Measurements from ENCODE around the gene ROBO2. TPM values are rescaled to one million over a fixed set of nuclear protein-coding genes. Genes with fewer than 3 reads are reported as not detected.

ROBO2 gene
- total RNA-seq, 6 donors from 2014 or later = 12.0 to 29.1 (median 14.0) TPM

DNA sequence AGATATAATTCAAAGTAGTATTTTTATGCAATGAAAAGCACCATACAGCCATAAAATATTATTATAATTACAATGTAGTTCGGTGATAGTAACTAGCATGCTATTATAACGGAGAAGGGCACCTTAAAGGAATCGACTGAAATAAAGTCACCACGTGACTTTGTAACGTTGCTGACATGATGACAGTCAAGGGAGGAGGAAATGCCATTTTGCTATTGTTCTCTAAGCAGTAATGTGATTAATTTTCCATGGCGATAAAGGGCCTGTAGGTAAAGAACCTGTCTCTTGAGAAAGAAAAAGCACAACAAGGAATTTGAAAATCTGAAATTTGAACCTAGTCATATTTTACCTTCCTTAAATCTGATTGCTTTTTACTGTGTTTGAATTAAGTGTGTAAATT, 526.2 kb downstream of the ROBO2 start:
- no peak overlapping the region for H3K4me3 ChIP-seq
- H3K27ac ChIP-seq = no peak overlapping the region
- no peak for DNase-seq
- no peaks in the 10 kb centered on the region for H3K4me1 ChIP-seq
- no peak for ATAC-seq (ENCODE audit: low FRiP score in 2 of 2)
- H3K9me3 ChIP-seq = no peaks in the 10 kb centered on the region
- H3K36me3 ChIP-seq = no peaks in the 10 kb centered on the region
- TF ChIP-seq EP300 (IDR thresholded peaks at IDR 0.05) (no peak), POLR2AphosphoS5 (IDR thresholded peaks at IDR 0.05) (no peak), POLR2A (IDR thresholded peaks at IDR 0.05) (no peak)
- no peaks in the 10 kb centered on the region for H3K27me3 ChIP-seq
- WGBS, 2 donors = 67 to 80% methylated on average over 6 of the region's 6 CpGs

DNA sequence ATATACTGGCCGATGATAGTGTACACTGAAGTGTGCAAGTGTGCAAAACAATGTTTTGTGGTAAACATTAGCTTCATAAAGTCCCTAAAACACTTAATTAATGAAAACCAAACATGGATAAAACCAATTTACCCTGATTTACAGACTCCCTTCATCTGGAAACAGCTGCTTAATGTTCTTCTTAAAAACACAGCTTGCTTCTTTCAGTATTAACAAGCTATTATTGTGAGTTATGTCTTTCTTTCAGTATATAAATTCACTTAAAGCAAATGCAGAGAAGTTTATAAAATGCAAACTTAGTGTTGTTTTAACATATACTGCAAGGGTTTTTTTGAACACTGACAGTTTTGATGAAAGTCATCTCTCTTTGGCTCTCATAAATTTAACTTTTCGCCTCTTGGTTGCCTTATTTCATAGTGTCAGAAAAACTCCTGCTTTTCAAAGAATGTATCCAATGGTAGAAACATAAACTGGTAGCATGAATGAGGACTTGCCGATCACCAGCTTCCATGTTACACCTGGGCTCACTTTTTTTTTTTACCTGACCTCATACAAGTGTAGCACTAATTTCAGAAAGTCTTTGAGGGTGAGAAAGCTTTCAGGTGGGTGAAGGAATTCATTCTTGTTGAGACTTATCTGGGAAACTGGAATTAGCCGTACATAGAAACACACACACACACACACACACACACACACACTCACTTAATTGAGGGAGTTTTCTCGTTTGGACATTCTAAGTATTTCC, 532.2 kb downstream of the ROBO2 start:
- WGBS, 2 donors = 68 to 73% methylated on average over 5 of the region's 5 CpGs
- DNase-seq = no peak
- TF ChIP-seq POLR2A (IDR thresholded peaks at IDR 0.05) (no peak), EP300 (IDR thresholded peaks at IDR 0.05) (no peak), POLR2AphosphoS5 (IDR thresholded peaks at IDR 0.05) (no peak)
- TF ChIP-seq, protein P1, sequence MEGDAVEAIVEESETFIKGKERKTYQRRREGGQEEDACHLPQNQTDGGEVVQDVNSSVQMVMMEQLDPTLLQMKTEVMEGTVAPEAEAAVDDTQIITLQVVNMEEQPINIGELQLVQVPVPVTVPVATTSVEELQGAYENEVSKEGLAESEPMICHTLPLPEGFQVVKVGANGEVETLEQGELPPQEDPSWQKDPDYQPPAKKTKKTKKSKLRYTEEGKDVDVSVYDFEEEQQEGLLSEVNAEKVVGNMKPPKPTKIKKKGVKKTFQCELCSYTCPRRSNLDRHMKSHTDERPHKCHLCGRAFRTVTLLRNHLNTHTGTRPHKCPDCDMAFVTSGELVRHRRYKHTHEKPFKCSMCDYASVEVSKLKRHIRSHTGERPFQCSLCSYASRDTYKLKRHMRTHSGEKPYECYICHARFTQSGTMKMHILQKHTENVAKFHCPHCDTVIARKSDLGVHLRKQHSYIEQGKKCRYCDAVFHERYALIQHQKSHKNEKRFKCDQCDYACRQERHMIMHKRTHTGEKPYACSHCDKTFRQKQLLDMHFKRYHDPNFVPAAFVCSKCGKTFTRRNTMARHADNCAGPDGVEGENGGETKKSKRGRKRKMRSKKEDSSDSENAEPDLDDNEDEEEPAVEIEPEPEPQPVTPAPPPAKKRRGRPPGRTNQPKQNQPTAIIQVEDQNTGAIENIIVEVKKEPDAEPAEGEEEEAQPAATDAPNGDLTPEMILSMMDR (IDR thresholded peaks at IDR 0.05) = no peak
- H3K9me3 ChIP-seq = no peaks in the 10 kb centered on the region
- H3K4me3 ChIP-seq = no peak overlapping the region
- H3K27me3 ChIP-seq = no peaks in the 10 kb centered on the region
- H3K27ac ChIP-seq = no peak overlapping the region
- H3K4me1 ChIP-seq = no peaks in the 10 kb centered on the region
- ATAC-seq (ENCODE audit: low FRiP score in 2 of 2) = no peak
- H3K36me3 ChIP-seq = no peaks in the 10 kb centered on the region

DNA sequence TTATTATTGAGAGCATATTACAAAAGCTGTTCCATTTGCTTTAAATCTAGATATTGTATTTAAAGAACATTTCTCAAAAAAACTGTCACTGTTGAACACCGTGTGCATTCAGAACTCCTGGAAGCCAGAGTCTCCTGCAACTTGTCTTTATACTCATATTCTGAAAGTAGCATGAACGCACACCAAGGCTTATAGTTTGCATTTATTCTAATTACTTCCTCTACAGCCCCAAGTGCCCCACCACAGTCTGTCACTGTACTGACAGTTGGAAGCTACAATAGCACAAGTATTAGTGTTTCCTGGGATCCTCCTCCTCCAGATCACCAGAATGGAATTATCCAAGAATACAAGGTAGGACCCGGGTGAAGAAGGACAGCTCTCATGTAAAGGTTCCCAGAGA, 537.4 kb downstream of the ROBO2 start:
- no peak for TF ChIP-seq EP300 (IDR thresholded peaks at IDR 0.05)
- TF ChIP-seq, protein P1 (IDR thresholded peaks at IDR 0.05) = no peak
- no peak for TF ChIP-seq POLR2AphosphoS5 (IDR thresholded peaks at IDR 0.05)
- TF ChIP-seq POLR2A (IDR thresholded peaks at IDR 0.05) = no peak
- Histone ChIP-seq H3K36me3 (no peaks in the 10 kb centered on the region), H3K4me3 (no peak overlapping the region), H3K27ac (no peak overlapping the region), H3K4me1 (no peaks in the 10 kb centered on the region), H3K9me3 (no peaks in the 10 kb centered on the region), H3K27me3 (no peaks in the 10 kb centered on the region)
- WGBS, 2 donors = 57 to 64% methylated on average over 3 of the region's 3 CpGs
- no peak for DNase-seq
- ATAC-seq (ENCODE audit: low FRiP score in 2 of 2) = no peak

DNA sequence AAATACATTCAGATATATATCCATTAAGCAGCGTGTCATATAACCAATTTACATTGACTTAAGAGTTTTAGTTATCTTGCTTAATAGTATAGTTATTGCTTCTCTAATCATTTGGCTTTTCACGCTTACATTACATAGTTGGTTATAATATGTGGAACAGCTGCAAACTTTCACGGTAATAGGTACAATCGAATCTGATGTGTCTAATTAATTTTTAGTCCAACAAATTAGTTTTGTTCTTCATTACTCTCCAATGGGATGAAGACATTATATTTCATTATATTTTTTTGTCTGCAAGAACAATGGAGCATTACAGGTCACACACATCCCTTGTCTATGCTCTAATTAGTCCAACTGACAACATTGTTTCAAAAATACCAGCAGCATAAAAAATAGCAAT, 546.3 kb downstream of the ROBO2 start:
- Histone ChIP-seq H3K36me3 (no peaks in the 10 kb centered on the region), H3K9me3 (no peaks in the 10 kb centered on the region), H3K27me3 (no peaks in the 10 kb centered on the region), H3K4me3 (no peak overlapping the region), H3K27ac (no peak overlapping the region), H3K4me1 (no peaks in the 10 kb centered on the region)
- no peak for ATAC-seq (ENCODE audit: low FRiP score in 2 of 2)
- no peak for DNase-seq
- TF ChIP-seq EP300 (IDR thresholded peaks at IDR 0.05) (no peak), POLR2A (IDR thresholded peaks at IDR 0.05) (no peak), POLR2AphosphoS5 (IDR thresholded peaks at IDR 0.05) (no peak)
- TF ChIP-seq, protein P1 (IDR thresholded peaks at IDR 0.05) = no peak
- 91 to 94% methylated on average over 4 of the region's 4 CpGs for WGBS, 2 donors

DNA sequence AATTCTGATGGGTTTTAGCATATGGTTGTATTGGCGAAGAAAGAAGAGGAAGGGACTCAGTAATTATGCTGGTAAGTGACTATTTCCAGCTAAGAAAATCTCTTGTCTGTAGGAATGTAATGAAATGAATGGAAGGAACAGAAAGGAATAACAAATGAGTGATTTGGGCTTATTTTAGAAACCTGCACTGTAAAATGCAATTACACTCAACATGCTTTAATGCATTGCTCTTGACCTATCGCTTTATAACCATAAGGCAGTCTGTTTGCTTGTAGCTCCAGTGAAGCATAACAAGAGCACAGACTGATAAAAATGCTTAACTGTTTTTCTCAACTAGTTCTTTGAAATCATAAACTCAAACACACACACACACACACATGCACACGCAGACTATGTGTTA, 549.0 kb downstream of the ROBO2 start:
- Histone ChIP-seq H3K27ac (no peak overlapping the region), H3K9me3 (no peaks in the 10 kb centered on the region), H3K27me3 (no peaks in the 10 kb centered on the region), H3K4me3 (no peak overlapping the region), H3K4me1 (no peaks in the 10 kb centered on the region), H3K36me3 (no peaks in the 10 kb centered on the region)
- 89 to 90% methylated on average over 3 of the region's 3 CpGs for WGBS, 2 donors
- ATAC-seq (ENCODE audit: low FRiP score in 2 of 2) (no peak), DNase-seq (no peak)
- TF ChIP-seq, protein P1 (IDR thresholded peaks at IDR 0.05) = no peak
